WTC11 (cell line): ENCODE results near the gene KERA. TPM values are rescaled to one million over a fixed set of nuclear protein-coding genes. Genes with fewer than 3 reads are reported as not detected.

ENCODE experiments used
- ATAC-seq: fragments of 200-7000 bp; cut with Tn5 transposase; 2 replicates; pipeline ENCODE4 v1.10.0; 2021; ENCODE audit warnings: mild to moderate bottlenecking, moderate library complexity
- CTCF ChIA-PET: fragments of 300-600 bp; sonication (Branson Sonifier 250); formaldehyde crosslinking; loops from one replicate; lab custom pipeline; 2021; ENCODE audit warnings: antibody characterized with exemption; lab: Charles Lee
- POLR2A ChIA-PET: fragments of 350-600 bp; sonication (Branson Sonifier 250); formaldehyde crosslinking; loops from one replicate; lab custom pipeline; 2021; ENCODE audit warnings: antibody characterized with exemption; lab: Charles Lee
- DNase-seq: peaks from one replicate; pipeline ENCODE4 v3.0.0; 2021; ENCODE audit warnings: low spot score
- H3K27ac Mint-ChIP-seq: 2 replicates; pipeline ENCODE4 v1.8.0; 2021; ENCODE audit warnings: mixed read lengths
- H3K27me3 Mint-ChIP-seq: 2 replicates; pipeline ENCODE4 v1.8.0; 2021; ENCODE audit warnings: low read depth, mild to moderate bottlenecking, moderate library complexity, mixed read lengths
- H3K36me3 Mint-ChIP-seq: 2 replicates; pipeline ENCODE4 v1.8.0; 2021; ENCODE audit warnings: mixed read lengths
- H3K4me1 Mint-ChIP-seq: 2 replicates; pipeline ENCODE4 v1.8.0; 2022; ENCODE audit warnings: mixed read lengths
- H3K4me3 Mint-ChIP-seq: 2 replicates; pipeline ENCODE4 v1.8.0; 2021; ENCODE audit warnings: mild to moderate bottlenecking, moderate library complexity, mixed read lengths
- H3K9me3 Mint-ChIP-seq: 2 replicates; pipeline ENCODE4 v1.8.0; 2021; ENCODE audit warnings: mixed read lengths
- ELF4 ChIP-seq: sonication (generic); formaldehyde crosslinking; IDR thresholded peaks from 2 replicates; pipeline ENCODE4 v1.8.1; 2022; ENCODE audit warnings: low read depth, mild to moderate bottlenecking, moderate library complexity, missing genetic modification reagents
- FOXP1 ChIP-seq: sonication (generic); formaldehyde crosslinking; IDR thresholded peaks from 2 replicates; pipeline ENCODE4 v1.8.0; 2022; ENCODE audit warnings: missing genetic modification reagents, mild to moderate bottlenecking, moderate library complexity, borderline replicate concordance
- HMGA2 ChIP-seq: fragments of 250-450 bp; sonication (Bioruptor Pico); IDR thresholded peaks from 2 replicates; pipeline ENCODE4 v1.4.0; 2021; ENCODE audit warnings: mild to moderate bottlenecking, moderate library complexity
- HMGXB4 ChIP-seq: sonication (generic); formaldehyde crosslinking; IDR thresholded peaks from 2 replicates; pipeline ENCODE4 v1.8.1; 2023; ENCODE audit warnings: mild to moderate bottlenecking, moderate library complexity, missing genetic modification reagents
- JUN ChIP-seq: sonication (generic); formaldehyde crosslinking; IDR thresholded peaks from 2 replicates; pipeline ENCODE4 v1.8.0; 2023; ENCODE audit warnings: mild to moderate bottlenecking, missing genetic modification reagents
- KAT7 ChIP-seq: sonication (generic); formaldehyde crosslinking; IDR thresholded peaks from 2 replicates; pipeline ENCODE4 v1.8.1; 2023; ENCODE audit warnings: missing genetic modification reagents, mild to moderate bottlenecking, borderline replicate concordance
- NR1H2 ChIP-seq: sonication (generic); formaldehyde crosslinking; IDR thresholded peaks from 2 replicates; pipeline ENCODE4 v1.9.0; 2021; ENCODE audit warnings: mild to moderate bottlenecking, moderate library complexity, missing genetic modification reagents
- PRDM15 ChIP-seq: sonication (generic); formaldehyde crosslinking; IDR thresholded peaks from 2 replicates; pipeline ENCODE4 v1.8.0; 2022; ENCODE audit warnings: missing genetic modification reagents
- TCF7 ChIP-seq: sonication (generic); formaldehyde crosslinking; IDR thresholded peaks from 2 replicates; pipeline ENCODE4 v1.8.0; 2022; ENCODE audit warnings: mild to moderate bottlenecking, low read depth, missing genetic modification reagents, moderate library complexity
- TEAD4 ChIP-seq: sonication (generic); formaldehyde crosslinking; IDR thresholded peaks from 2 replicates; pipeline ENCODE4 v1.8.0; 2022; ENCODE audit warnings: mild to moderate bottlenecking, missing genetic modification reagents
- ZNF232 ChIP-seq: sonication (generic); formaldehyde crosslinking; IDR thresholded peaks from 2 replicates; pipeline ENCODE4 v1.8.0; 2022; ENCODE audit warnings: mild to moderate bottlenecking, missing genetic modification reagents
- ZNF317 ChIP-seq: sonication (generic); formaldehyde crosslinking; IDR thresholded peaks from 2 replicates; pipeline ENCODE4 v1.8.1; 2023; ENCODE audit warnings: low read depth, mild to moderate bottlenecking, moderate library complexity, missing genetic modification reagents, borderline replicate concordance
- total RNA-seq: library from RNA; stranded (reverse); gene quantifications from 3 replicates; pipeline ENCODE4 v1.2.3, GENCODE V29; 2021
- TF ChIP-seq, protein P1 (sequence below): fragments of 250-450 bp; sonication (Bioruptor Pico); IDR thresholded peaks from 2 replicates; pipeline ENCODE4 v1.8.0; 2021; ENCODE audit warnings: mild to moderate bottlenecking
- TF ChIP-seq, protein P2 (sequence below): fragments of 200-600 bp; IDR thresholded peaks from 2 replicates; pipeline ENCODE4 v1.8.0; 2022; ENCODE audit warnings: antibody characterized with exemption
- TF ChIP-seq, protein P3 (sequence below): sonication (generic); formaldehyde crosslinking; conservative IDR thresholded peaks from 2 replicates; pipeline ENCODE4 v1.8.1; 2022; ENCODE audit warnings: mild to moderate bottlenecking, missing genetic modification reagents
- TF ChIP-seq, protein P4 (sequence below): sonication (generic); formaldehyde crosslinking; IDR thresholded peaks from 2 replicates; pipeline ENCODE4 v1.8.0; 2022; ENCODE audit warnings: mild to moderate bottlenecking, missing genetic modification reagents
- TF ChIP-seq, protein P5 (sequence below): sonication (generic); formaldehyde crosslinking; IDR thresholded peaks from 2 replicates; pipeline ENCODE4 v1.8.1; 2023; ENCODE audit warnings: mild to moderate bottlenecking, missing genetic modification reagents, moderate library complexity

KERA gene
- total RNA-seq, 1 experiment from 2014 or later, result not detected

GRCh38 chr12:91100906-91101305 is 43.1 kb upstream of the KERA start:
- TF ChIP-seq, protein P1, sequence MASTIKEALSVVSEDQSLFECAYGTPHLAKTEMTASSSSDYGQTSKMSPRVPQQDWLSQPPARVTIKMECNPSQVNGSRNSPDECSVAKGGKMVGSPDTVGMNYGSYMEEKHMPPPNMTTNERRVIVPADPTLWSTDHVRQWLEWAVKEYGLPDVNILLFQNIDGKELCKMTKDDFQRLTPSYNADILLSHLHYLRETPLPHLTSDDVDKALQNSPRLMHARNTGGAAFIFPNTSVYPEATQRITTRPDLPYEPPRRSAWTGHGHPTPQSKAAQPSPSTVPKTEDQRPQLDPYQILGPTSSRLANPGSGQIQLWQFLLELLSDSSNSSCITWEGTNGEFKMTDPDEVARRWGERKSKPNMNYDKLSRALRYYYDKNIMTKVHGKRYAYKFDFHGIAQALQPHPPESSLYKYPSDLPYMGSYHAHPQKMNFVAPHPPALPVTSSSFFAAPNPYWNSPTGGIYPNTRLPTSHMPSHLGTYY (CRISPR knock-in tag), result no peak
- no peak for TF ChIP-seq HMGXB4 (CRISPR knock-in tag)
- no peak for TF ChIP-seq KAT7 (CRISPR knock-in tag)
- TF ChIP-seq, protein P2, sequence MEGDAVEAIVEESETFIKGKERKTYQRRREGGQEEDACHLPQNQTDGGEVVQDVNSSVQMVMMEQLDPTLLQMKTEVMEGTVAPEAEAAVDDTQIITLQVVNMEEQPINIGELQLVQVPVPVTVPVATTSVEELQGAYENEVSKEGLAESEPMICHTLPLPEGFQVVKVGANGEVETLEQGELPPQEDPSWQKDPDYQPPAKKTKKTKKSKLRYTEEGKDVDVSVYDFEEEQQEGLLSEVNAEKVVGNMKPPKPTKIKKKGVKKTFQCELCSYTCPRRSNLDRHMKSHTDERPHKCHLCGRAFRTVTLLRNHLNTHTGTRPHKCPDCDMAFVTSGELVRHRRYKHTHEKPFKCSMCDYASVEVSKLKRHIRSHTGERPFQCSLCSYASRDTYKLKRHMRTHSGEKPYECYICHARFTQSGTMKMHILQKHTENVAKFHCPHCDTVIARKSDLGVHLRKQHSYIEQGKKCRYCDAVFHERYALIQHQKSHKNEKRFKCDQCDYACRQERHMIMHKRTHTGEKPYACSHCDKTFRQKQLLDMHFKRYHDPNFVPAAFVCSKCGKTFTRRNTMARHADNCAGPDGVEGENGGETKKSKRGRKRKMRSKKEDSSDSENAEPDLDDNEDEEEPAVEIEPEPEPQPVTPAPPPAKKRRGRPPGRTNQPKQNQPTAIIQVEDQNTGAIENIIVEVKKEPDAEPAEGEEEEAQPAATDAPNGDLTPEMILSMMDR, result no peak
- no peak for TF ChIP-seq TEAD4
- TF ChIP-seq JUN (CRISPR knock-in tag), result no peak
- TF ChIP-seq, protein P3, sequence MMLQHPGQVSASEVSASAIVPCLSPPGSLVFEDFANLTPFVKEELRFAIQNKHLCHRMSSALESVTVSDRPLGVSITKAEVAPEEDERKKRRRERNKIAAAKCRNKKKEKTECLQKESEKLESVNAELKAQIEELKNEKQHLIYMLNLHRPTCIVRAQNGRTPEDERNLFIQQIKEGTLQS, result no peak
- TF ChIP-seq TCF7 (CRISPR knock-in tag), result no peak
- TF ChIP-seq ZNF317 (CRISPR knock-in tag), result no peak
- ATAC-seq (no peak), DNase-seq (no peak)
- Mint-ChIP-seq H3K36me3 (no peaks in the 10 kb centered on the region), H3K27ac (no peak overlapping the region), H3K4me3 (no peak overlapping the region), H3K9me3 (no peaks in the 10 kb centered on the region), H3K27me3 (no peaks in the 10 kb centered on the region; the same call in 1 of the 2 replicates), H3K4me1 (no peaks in the 10 kb centered on the region)
- CTCF ChIA-PET, result interaction anchor here (0.6 kb wide), 1 partner anchor 123 kb away, joined by 3 read pairs; no protein-coding TSS in a partner anchor
- POLR2A ChIA-PET, result no interaction called here

DNA sequence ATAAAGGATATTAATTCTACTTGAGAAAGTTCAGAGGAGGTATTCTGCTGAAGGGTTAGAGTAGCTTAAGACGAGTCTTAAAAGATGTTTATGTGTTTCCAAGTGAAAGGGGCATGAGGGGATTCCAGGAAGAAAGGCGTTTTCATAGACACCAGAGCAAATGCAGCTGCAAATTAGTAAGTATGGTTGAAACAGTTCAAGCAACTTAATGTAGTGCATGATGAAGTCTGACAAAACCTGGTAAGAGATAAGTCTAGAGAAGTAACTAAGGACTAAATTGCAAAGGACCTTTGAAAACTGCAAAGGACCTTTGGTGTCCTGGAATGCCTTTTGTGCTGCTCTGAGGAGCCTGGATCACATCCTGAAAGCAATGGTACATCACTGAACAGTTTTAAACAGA is 42.0 kb upstream of the KERA start:
- H3K27me3 Mint-ChIP-seq, result no peaks in the 10 kb centered on the region; the same call in 1 of the 2 replicates
- no peaks in the 10 kb centered on the region for H3K36me3 Mint-ChIP-seq
- H3K9me3 Mint-ChIP-seq, result peaks cover 3% of the 10 kb centered on the region; the same call in 1 of the 2 replicates
- TF ChIP-seq ELF4 (no peak), HMGA2 (CRISPR knock-in tag) (no peak), JUN (CRISPR knock-in tag) (no peak), PRDM15 (CRISPR knock-in tag) (no peak), FOXP1 (CRISPR knock-in tag) (no peak), NR1H2 (no peak), ZNF232 (CRISPR knock-in tag) (no peak)
- TF ChIP-seq, protein P2, result no peak
- TF ChIP-seq, protein P4, sequence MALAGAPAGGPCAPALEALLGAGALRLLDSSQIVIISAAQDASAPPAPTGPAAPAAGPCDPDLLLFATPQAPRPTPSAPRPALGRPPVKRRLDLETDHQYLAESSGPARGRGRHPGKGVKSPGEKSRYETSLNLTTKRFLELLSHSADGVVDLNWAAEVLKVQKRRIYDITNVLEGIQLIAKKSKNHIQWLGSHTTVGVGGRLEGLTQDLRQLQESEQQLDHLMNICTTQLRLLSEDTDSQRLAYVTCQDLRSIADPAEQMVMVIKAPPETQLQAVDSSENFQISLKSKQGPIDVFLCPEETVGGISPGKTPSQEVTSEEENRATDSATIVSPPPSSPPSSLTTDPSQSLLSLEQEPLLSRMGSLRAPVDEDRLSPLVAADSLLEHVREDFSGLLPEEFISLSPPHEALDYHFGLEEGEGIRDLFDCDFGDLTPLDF, result no peak
- TF ChIP-seq, protein P5, sequence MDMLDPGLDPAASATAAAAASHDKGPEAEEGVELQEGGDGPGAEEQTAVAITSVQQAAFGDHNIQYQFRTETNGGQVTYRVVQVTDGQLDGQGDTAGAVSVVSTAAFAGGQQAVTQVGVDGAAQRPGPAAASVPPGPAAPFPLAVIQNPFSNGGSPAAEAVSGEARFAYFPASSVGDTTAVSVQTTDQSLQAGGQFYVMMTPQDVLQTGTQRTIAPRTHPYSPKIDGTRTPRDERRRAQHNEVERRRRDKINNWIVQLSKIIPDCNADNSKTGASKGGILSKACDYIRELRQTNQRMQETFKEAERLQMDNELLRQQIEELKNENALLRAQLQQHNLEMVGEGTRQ (CRISPR knock-in tag), result no peak
- H3K4me3 Mint-ChIP-seq, result no peak overlapping the region
- no peaks in the 10 kb centered on the region for H3K4me1 Mint-ChIP-seq
- H3K27ac Mint-ChIP-seq, result no peak overlapping the region
- DNase-seq (no peak), ATAC-seq (no peak)
- CTCF ChIA-PET, result no interaction called here
- POLR2A ChIA-PET, result no interaction called here
